GM12892 (cell line): ENCODE data around the gene NEUROD4.

ENCODE experiments used
- POLR2A ChIP-seq: IDR thresholded peaks from 2 replicates; pipeline ENCODE4 v1.6.1; 2011; ENCODE audit warnings: low read depth, low read length, control low read depth
- TAF1 ChIP-seq: IDR thresholded peaks from 2 replicates; pipeline ENCODE4 v1.6.1; 2011; ENCODE audit warnings: low read depth, mild to moderate bottlenecking, control low read depth, low read length, borderline replicate concordance

- no peak for TF ChIP-seq TAF1
- TF ChIP-seq POLR2A = no peak
Measured at GRCh38 chr12:55067701-55068100, 47.9 kb downstream of the NEUROD4 start.
